Small intestine (tissue), 16 donors: ENCODE results near the gene ARRDC3. TPM values are rescaled to one million over a fixed set of nuclear protein-coding genes. Genes with fewer than 3 reads are reported as not detected.

Source experiments
- DNase-seq, 2 donors: peaks; one replicate each; pipeline versions ENCODE4 v3.0.0 to v3.0.0-alpha.2; 2013
- FAIRE-seq: peaks from 2 replicates; lab custom pipeline; 2012; peaks lifted over from hg19 to GRCh38; lab: Jason Lieb, UNC
- H3K27ac ChIP-seq, 3 donors: one replicate each; pipeline ENCODE4 v1.5.1; 2013; ENCODE audit warnings: low read length in 2 of 3, mild to moderate bottlenecking in 2 of 3, control low read depth in 1 of 3, inconsistent platforms in 1 of 3, low read depth in 1 of 3, moderate library complexity in 1 of 3
- H3K27me3 ChIP-seq, 3 donors: one replicate each; pipeline ENCODE4 v1.6.1; 2013; ENCODE audit warnings: low read length in 3 of 3, inconsistent platforms in 1 of 3; ENCODE audit not compliant: control insufficient read depth in 3 of 3, insufficient read depth in 3 of 3
- H3K36me3 ChIP-seq, 3 donors: one replicate each; pipeline ENCODE4 v1.6.1; 2013; ENCODE audit warnings: low read length in 3 of 3, inconsistent platforms in 1 of 3, low read depth in 1 of 3, mild to moderate bottlenecking in 1 of 3, moderate library complexity in 1 of 3; ENCODE audit not compliant: control insufficient read depth in 3 of 3, insufficient read depth in 2 of 3
- H3K4me1 ChIP-seq, 3 donors: one replicate each; pipeline ENCODE4 v1.6.1; 2013; ENCODE audit warnings: low read length in 2 of 3, inconsistent platforms in 1 of 3, low read depth in 1 of 3, mild to moderate bottlenecking in 1 of 3, moderate library complexity in 1 of 3; ENCODE audit not compliant: control insufficient read depth in 3 of 3, insufficient read depth in 2 of 3
- H3K4me3 ChIP-seq, 3 donors: one replicate each; pipeline ENCODE4 v1.5.1; 2013; ENCODE audit warnings: low read length in 3 of 3, control low read depth in 1 of 3, inconsistent platforms in 1 of 3, low read depth in 1 of 3, mild to moderate bottlenecking in 1 of 3, moderate library complexity in 1 of 3
- H3K9me3 ChIP-seq, 2 donors: one replicate each; pipeline ENCODE4 v1.6.1; 2013; ENCODE audit warnings: low read depth in 1 of 2, low read length in 1 of 2; ENCODE audit not compliant: control insufficient read depth in 2 of 2, insufficient read depth in 1 of 2
- WGBS, 3 donors: extraction: QIAGEN DNeasy Blood & Tissue Kit; methylation state at CpG; one replicate each; pipeline ENCODE4 v1.1.7; 2013; 5-methylcytosine and 5-hydroxymethylcytosine counted together
- long read RNA-seq, 10 donors: transcript quantifications; one replicate each; lab custom pipeline, GENCODE V29; 2026
- polyA plus RNA-seq, 4 donors: library from polyadenylated mRNA; stranded (reverse) in 3 of 4; unstranded in 1 of 4; fragments of 200-250 nt in 3 of 4; fragments of 120-200 nt in 1 of 4; gene quantifications; one replicate each; pipeline versions ENCODE4 v1.2.1 to v1.2.3, GENCODE V29; 2013
- donor health status: healthy with polysubstance abuse.
- donor health status: control.
- donor health status: control.
- donor health status: Bipolar disorder and iron deficiency.
- donor health status: healthy.

Gene ARRDC3, protein sequence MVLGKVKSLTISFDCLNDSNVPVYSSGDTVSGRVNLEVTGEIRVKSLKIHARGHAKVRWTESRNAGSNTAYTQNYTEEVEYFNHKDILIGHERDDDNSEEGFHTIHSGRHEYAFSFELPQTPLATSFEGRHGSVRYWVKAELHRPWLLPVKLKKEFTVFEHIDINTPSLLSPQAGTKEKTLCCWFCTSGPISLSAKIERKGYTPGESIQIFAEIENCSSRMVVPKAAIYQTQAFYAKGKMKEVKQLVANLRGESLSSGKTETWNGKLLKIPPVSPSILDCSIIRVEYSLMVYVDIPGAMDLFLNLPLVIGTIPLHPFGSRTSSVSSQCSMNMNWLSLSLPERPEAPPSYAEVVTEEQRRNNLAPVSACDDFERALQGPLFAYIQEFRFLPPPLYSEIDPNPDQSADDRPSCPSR
- polyA plus RNA-seq, result 10 to 100 TPM in 2 of 4 donors, 1 to 10 TPM in 2; 1.8 to 36.5 (median 7.5) TPM
- long read RNA-seq, donor 1, full-length matches to known transcripts, result 28 of 47 reads
- long read RNA-seq, donor 1, partial matches to known transcripts, result 19 of 47 reads
- long read RNA-seq, donor 1, other reads (novel, unspliced or antisense), result 0 of 47 reads
- long read RNA-seq, donor 2, full-length matches to known transcripts, result 3 of 3 reads
- long read RNA-seq, donor 2, partial matches to known transcripts, result 0 of 3 reads
- long read RNA-seq, donor 2, other reads (novel, unspliced or antisense), result 0 of 3 reads
- long read RNA-seq, donor 3, full-length matches to known transcripts, result 14 of 20 reads
- long read RNA-seq, donor 3, partial matches to known transcripts, result 6 of 20 reads
- long read RNA-seq, donor 3, other reads (novel, unspliced or antisense), result 0 of 20 reads
- long read RNA-seq, donor 4, partial matches to known transcripts, result 0 of 3 reads
- long read RNA-seq, donor 4, other reads (novel, unspliced or antisense), result 0 of 3 reads
- long read RNA-seq, donor 5, full-length matches to known transcripts, result 4 of 4 reads
- long read RNA-seq, donor 5, partial matches to known transcripts, result 0 of 4 reads
- long read RNA-seq, donor 5, other reads (novel, unspliced or antisense), result 0 of 4 reads
- long read RNA-seq, donor 6, full-length matches to known transcripts, result 1 of 1 reads
- long read RNA-seq, donor 6, partial matches to known transcripts, result 0 of 1 reads
- long read RNA-seq, donor 6, other reads (novel, unspliced or antisense), result 0 of 1 reads
- long read RNA-seq, donor 7, full-length matches to known transcripts, result 16 of 16 reads
- long read RNA-seq, donor 7, partial matches to known transcripts, result 0 of 16 reads
- long read RNA-seq, donor 7, other reads (novel, unspliced or antisense), result 0 of 16 reads
- long read RNA-seq, donor 8, partial matches to known transcripts, result 0 of 1 reads
- long read RNA-seq, donor 8, other reads (novel, unspliced or antisense), result 0 of 1 reads
- long read RNA-seq, donor 9, full-length matches to known transcripts, result 3 of 3 reads
- long read RNA-seq, donor 9, partial matches to known transcripts, result 0 of 3 reads
- long read RNA-seq, donor 9, other reads (novel, unspliced or antisense), result 0 of 3 reads
- long read RNA-seq, donor 10, full-length matches to known transcripts, result 24 of 49 reads
- long read RNA-seq, donor 10, partial matches to known transcripts, result 25 of 49 reads
- long read RNA-seq, donor 10, other reads (novel, unspliced or antisense), result 0 of 49 reads

GRCh38 chr5:91383027-91383955, at the start of gene ARRDC3:
ARRDC3 (minus strand) TSS chr5:91383317; CDS start chr5:91383092, 225 bp downstream.
- Histone ChIP-seq H3K9me3 (no peaks in the 10 kb centered on the region), H3K27me3 (no peaks in the 10 kb centered on the region), H3K36me3 (no peaks in the 10 kb centered on the region), H3K4me3 (peak within 1 kb of the TSS; percentile 68 to 93 (median 78)), H3K4me1 (no peaks in the 10 kb centered on the region), H3K27ac (peak within 1 kb of the TSS; percentile 96 to 100 (median 99))
- peak; percentile 95 to 99 for DNase-seq
- WGBS, 3 donors, result 0% methylated on average over 49 of the region's 49 CpGs
- FAIRE-seq, result no peak

GRCh38 chr5:91430949-91431348, 47.8 kb upstream of the ARRDC3 start:
- FAIRE-seq (no peak), DNase-seq (no peak)
- Histone ChIP-seq H3K4me3 (no peak overlapping the region), H3K9me3 (peaks cover 0 to 10% of the 10 kb centered on the region in 2 donors), H3K27ac (no peak overlapping the region), H3K36me3 (no peaks in the 10 kb centered on the region), H3K27me3 (no peaks in the 10 kb centered on the region), H3K4me1 (no peaks in the 10 kb centered on the region)

DNA sequence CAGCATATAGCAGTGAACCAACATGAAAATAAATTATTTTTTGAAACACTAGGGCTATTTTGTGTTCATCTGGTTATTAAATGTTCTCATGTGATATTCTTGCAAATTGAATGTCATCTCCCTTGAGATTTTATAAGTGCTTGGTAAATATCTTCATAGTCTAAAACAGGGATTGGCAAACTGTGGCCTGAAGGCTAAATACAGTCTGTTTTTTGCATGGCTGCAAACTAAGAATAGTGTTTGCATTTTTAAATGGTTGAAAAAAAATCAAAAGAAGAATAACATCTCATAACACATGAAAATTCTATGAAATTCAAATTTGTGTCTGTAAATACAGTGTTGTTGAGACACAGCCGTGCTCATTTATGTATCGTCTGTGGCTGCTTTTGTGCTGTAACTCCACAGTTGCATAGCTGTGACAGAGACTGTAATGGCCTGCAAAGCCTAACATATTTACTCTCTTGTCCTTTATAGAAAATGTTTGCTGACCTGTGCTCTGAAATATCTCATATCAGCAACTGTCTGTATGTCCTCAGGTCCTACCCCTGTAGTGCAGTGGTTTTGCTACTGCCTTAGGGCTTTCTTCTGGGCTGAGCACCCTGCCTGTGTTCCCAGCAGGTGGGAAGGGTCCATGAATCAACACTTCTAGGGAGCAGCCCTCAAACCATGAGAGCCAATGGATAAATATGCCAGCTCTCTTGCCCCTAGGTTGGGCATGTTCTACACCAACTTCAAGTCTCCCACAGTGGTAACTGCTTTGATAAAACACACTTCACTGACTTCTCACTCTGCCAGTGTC, 41.7 kb upstream of the ARRDC3 start:
- H3K36me3 ChIP-seq, result no peaks in the 10 kb centered on the region
- no peak for FAIRE-seq
- H3K9me3 ChIP-seq, result peaks cover 0 to 4% of the 10 kb centered on the region in 2 donors
- H3K4me1 ChIP-seq, result no peaks in the 10 kb centered on the region
- WGBS, 3 donors, result 90 to 99% (median 97%) methylated on average over 2 of the region's 2 CpGs
- H3K27ac ChIP-seq, result no peak overlapping the region
- no peak overlapping the region for H3K4me3 ChIP-seq
- DNase-seq, result no peak
- no peaks in the 10 kb centered on the region for H3K27me3 ChIP-seq

DNA sequence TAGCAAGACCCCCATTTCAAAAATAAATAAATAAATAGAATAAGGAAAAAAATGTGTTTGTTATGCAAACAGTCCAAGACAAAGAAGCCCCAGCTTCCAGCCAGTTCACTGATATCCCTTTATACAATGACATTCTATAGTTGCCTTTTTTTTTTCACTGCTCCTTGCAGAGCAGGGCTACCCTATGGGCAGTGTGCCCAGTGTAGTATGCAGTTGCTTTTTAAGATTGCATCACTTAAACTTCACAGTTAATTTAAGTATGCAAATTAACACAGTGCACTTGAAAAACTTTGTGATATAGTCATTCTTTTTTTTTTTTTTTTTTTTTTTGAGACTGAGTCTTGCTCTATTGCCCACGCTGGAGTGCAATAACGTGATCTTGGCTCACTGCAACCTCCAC, 40.8 kb upstream of the ARRDC3 start:
- FAIRE-seq, result no peak
- 86 to 94% (median 89%) methylated on average over 2 of the region's 2 CpGs for WGBS, 3 donors

DNA sequence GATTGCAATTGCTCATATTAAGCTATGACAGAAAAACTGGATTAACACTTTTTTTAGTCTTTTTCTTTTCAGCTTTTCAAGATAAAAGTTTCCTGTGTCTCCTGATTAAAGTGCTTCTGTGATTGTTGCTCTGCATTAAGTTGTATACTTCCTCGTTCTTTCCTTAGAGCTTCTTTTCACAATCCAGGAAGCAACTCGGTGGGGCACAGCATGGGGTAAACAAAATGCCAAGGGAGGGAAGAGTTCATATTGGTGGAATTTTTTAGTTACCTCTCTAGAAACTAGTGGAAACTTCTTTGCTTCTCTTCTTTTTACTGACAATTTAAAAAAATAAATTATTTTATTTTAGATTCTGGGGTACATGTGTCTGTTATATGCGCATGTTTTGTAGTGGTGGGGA, 37.8 kb upstream of the ARRDC3 start:
- Histone ChIP-seq H3K4me3 (no peak overlapping the region), H3K4me1 (no peaks in the 10 kb centered on the region), H3K36me3 (no peaks in the 10 kb centered on the region), H3K9me3 (no peaks in the 10 kb centered on the region), H3K27me3 (no peaks in the 10 kb centered on the region), H3K27ac (no peak overlapping the region)
- 41 to 45% (median 43%) methylated on average over 3 of the region's 3 CpGs for WGBS, 3 donors
- DNase-seq (no peak), FAIRE-seq (no peak)

More for the DNA sequence above, 40.8 kb upstream of the ARRDC3 start:
- Histone ChIP-seq H3K4me3 (no peak overlapping the region), H3K4me1 (no peaks in the 10 kb centered on the region), H3K27me3 (no peaks in the 10 kb centered on the region), H3K27ac (no peak overlapping the region), H3K9me3 (peaks cover 0 to under 1% of the 10 kb centered on the region in 2 donors), H3K36me3 (no peaks in the 10 kb centered on the region)
- DNase-seq, result no peak

DNA sequence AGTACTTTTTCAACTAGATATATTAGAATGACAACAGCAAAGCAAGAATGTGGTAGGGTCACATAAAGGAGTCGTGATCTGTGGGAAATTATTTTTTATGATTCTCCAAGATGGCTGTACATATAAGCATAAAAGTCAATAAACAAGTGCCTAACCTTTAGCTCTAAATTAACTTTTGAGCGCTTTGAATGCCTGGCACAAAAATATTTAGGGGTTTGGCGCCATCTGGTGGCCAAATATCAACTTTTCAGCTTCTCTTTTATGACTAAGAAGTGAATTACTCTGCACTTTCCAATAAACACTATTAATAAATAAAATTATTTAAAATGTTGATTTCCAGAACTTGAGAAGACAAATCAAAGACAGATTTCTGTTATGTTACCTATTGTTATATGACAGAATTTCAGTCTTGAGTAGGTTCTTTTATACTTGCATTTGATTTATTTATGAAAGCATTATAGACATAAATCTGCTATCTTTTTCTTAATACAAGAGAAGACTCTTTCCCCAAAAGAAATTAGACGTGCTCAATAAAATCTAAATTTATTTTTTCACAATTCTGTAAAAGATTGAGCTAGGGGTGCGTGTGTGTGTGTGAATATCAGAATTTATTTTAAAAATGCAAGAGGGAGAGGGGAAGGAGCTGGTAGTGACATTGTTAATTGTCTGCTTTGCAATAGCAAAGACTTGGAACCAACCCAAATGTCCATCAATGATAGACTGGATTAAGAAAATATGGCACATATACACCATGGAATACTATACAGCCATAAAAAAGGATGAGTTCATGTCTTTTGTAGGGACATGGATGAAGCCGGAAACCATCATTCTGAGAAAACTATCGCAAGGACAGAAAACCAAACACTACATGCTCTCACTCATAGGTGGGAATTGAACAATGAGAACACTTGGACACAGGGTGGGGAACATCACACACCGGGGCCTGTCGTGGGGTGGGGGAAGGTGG, 36.7 kb upstream of the ARRDC3 start:
- FAIRE-seq (peak; percentile 94), DNase-seq (peak; percentile 68)
- H3K4me3 ChIP-seq, result no peak overlapping the region
- H3K4me1 ChIP-seq, result no peaks in the 10 kb centered on the region
- H3K36me3 ChIP-seq, result no peaks in the 10 kb centered on the region
- WGBS, 3 donors, result 53 to 55% (median 54%) methylated on average over 9 of the region's 9 CpGs
- no peaks in the 10 kb centered on the region for H3K27me3 ChIP-seq
- H3K27ac ChIP-seq, result no peak overlapping the region
- H3K9me3 ChIP-seq, result no peaks in the 10 kb centered on the region
